ENCODE data around the gene RXRG. TPM values are rescaled to one million over a fixed set of nuclear protein-coding genes. Genes with fewer than 3 reads are reported as not detected.
"Not testable (repeated sequence)": the region's sequence is repeated elsewhere in the genome, so short reads cannot be mapped to it uniquely, and the experiment has no call there.

RXRG gene
- total and polyA plus RNA-seq, 9 of the 15 experiments (the other 6 are each of a cell fraction or from before 2014, with no cell fraction given) = not detected

DNA sequence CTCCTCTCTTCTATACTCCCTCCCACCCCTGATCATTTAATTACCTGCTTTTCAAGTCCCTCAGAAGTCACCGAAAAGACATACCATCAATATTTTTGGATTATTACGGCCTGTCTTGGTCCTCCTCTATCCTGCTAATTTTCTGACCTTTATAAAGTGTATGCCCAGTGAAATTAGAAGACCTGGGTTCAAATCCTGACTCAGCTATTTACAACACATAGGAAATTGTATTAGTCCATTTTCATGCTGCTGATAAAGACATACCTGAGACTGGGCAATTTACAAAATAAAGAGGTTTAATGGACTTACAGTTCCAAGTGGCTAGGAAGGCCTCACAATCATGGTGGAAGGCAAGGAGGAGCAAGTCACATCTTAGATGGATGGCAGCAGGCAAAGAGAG lies 14.8 kb upstream of the RXRG start:
- intact Hi-C loops (cut with micrococcal nuclease); H3K27ac ChIP-seq (ENCODE audit: extremely low read depth, low read depth, low read length); H3K4me3 ChIP-seq; H3K9me1 ChIP-seq (ENCODE audit: control insufficient read depth, insufficient read depth, low read length); in situ Hi-C loops (cut with MboI); FAIRE-seq; H3K9ac ChIP-seq (ENCODE audit: insufficient read depth in 1 of 2, low read depth in 2 of 2, low read length in 2 of 2); CTCF ChIA-PET (ENCODE audit: low intra/inter-chr PET ratio); DNase-seq (ENCODE audit: extremely low read depth in 1 of 4, low spot score in 3 of 4); H3K79me2 ChIP-seq (ENCODE audit: control insufficient read depth, insufficient read depth, low read length); ATAC-seq; H3K4me1 ChIP-seq (replicated peaks in 1 of 2; ENCODE audit: control insufficient read depth in 2 of 2, insufficient read depth in 2 of 2, low read length in 2 of 2); H3K4me2 ChIP-seq (ENCODE audit: insufficient read depth, low read length); H4K20me1 ChIP-seq (replicated peaks; ENCODE audit: control insufficient read depth, insufficient read depth, low read length); H3K36me3 ChIP-seq (ENCODE audit: control insufficient read depth, insufficient read depth, low read length); H3K27me3 ChIP-seq (ENCODE audit: control insufficient read depth in 2 of 2, insufficient read depth in 2 of 2, low read length in 2 of 2); H2AFZ ChIP-seq (ENCODE audit: low read depth, low read length); H3K9me3 ChIP-seq (replicated peaks; ENCODE audit: control insufficient read depth, insufficient read depth, low read depth, low read length); BruUV-seq (replicated peaks); POLR2A ChIA-PET: not testable (repeated sequence)
- TF ChIP-seq MAFG (tag; conservative IDR thresholded peaks at IDR 0.05) (peak; percentile 43), MAFF (IDR thresholded peaks at IDR 0.05; ENCODE audit: low read length) (0 out of 2 replicates have a peak, but pooled peaks have one; percentile 22), MAFK (IDR thresholded peaks at IDR 0.05; ENCODE audit: low read length) (peak; percentile 43; the same call in 1 of the 2 replicates), ZNF316 (IDR thresholded peaks at IDR 0.05) (peak; percentile 71; the same call in 1 of the 2 replicates), C11orf30 (IDR thresholded peaks at IDR 0.05; ENCODE audit: low read depth) (peak; percentile 52; the same call in 1 of the 2 replicates)
- WGBS (ENCODE audit: insufficient coverage, low coverage, missing lambda C conversion rate) = 0% methylated on average over 2 of the region's 2 CpGs

DNA sequence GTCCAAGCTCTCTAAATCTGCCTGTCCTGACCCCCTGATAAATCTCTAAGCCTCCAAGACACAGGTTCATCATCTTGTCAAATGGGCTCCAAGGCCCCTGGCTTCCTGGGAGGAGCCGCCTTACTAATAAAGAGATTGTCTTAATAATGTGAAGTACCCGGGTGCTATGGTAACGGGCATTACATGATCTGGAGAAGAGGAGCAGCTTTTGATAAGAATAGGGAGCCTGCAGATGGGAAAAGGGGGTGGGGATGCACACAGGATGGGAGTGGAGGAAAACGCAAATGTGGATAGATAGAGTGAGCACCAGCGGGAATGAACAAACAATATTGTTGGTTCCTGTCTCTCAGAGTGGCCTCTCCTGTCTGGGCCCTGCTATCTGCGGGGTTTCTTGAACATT lies 11.9 kb upstream of the RXRG start:
- Histone ChIP-seq H3K36me3 (ENCODE audit: control insufficient read depth, insufficient read depth, low read length) (no peaks in the 10 kb centered on the region), H3K9ac (ENCODE audit: insufficient read depth in 1 of 2, low read depth in 2 of 2, low read length in 2 of 2) (no peak overlapping the region), H3K79me2 (ENCODE audit: control insufficient read depth, insufficient read depth, low read length) (no peaks in the 10 kb centered on the region), H3K27me3 (ENCODE audit: control insufficient read depth in 2 of 2, insufficient read depth in 2 of 2, low read length in 2 of 2) (no peaks in the 10 kb centered on the region), H3K4me2 (ENCODE audit: insufficient read depth, low read length) (no peak overlapping the region), H3K4me1 (replicated peaks in 1 of 2; ENCODE audit: control insufficient read depth in 2 of 2, insufficient read depth in 2 of 2, low read length in 2 of 2) (no peaks in the 10 kb centered on the region), H3K9me3 (replicated peaks; ENCODE audit: control insufficient read depth, insufficient read depth, low read depth, low read length) (no peaks in the 10 kb centered on the region), H2AFZ (ENCODE audit: low read depth, low read length) (no peak overlapping the region), H3K4me3 (no peak overlapping the region), H3K9me1 (ENCODE audit: control insufficient read depth, insufficient read depth, low read length) (no peaks in the 10 kb centered on the region), H4K20me1 (replicated peaks; ENCODE audit: control insufficient read depth, insufficient read depth, low read length) (no peaks in the 10 kb centered on the region), H3K27ac (ENCODE audit: extremely low read depth, low read depth, low read length) (no peak overlapping the region)
- in situ Hi-C loops (cut with MboI) (no loop called here), intact Hi-C loops (cut with micrococcal nuclease) (no loop called here)
- ATAC-seq (no peak), DNase-seq (ENCODE audit: extremely low read depth in 1 of 4, low spot score in 3 of 4) (no peak), FAIRE-seq (no peak)
- WGBS (ENCODE audit: insufficient coverage, low coverage, missing lambda C conversion rate) = under 1% methylated on average over 6 of the region's 6 CpGs
- ChIA-PET POLR2A (no interaction called here), CTCF (ENCODE audit: low intra/inter-chr PET ratio) (no interaction called here)
- no TSS peak for BruUV-seq (replicated peaks)
- TF ChIP-seq EZH2 (IDR thresholded peaks at IDR 0.05; ENCODE audit: borderline replicate concordance, low read depth, low read length) = no peak
- TF ChIP-seq BACH1 (tag; IDR thresholded peaks at IDR 0.05) = no peak
- TF ChIP-seq, protein P1, sequence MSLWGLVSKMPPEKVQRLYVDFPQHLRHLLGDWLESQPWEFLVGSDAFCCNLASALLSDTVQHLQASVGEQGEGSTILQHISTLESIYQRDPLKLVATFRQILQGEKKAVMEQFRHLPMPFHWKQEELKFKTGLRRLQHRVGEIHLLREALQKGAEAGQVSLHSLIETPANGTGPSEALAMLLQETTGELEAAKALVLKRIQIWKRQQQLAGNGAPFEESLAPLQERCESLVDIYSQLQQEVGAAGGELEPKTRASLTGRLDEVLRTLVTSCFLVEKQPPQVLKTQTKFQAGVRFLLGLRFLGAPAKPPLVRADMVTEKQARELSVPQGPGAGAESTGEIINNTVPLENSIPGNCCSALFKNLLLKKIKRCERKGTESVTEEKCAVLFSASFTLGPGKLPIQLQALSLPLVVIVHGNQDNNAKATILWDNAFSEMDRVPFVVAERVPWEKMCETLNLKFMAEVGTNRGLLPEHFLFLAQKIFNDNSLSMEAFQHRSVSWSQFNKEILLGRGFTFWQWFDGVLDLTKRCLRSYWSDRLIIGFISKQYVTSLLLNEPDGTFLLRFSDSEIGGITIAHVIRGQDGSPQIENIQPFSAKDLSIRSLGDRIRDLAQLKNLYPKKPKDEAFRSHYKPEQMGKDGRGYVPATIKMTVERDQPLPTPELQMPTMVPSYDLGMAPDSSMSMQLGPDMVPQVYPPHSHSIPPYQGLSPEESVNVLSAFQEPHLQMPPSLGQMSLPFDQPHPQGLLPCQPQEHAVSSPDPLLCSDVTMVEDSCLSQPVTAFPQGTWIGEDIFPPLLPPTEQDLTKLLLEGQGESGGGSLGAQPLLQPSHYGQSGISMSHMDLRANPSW (CRISPR knock-in tag; IDR thresholded peaks at IDR 0.05) = no peak
- no peak for TF ChIP-seq ZNF507 (tag; conservative IDR thresholded peaks at IDR 0.05)
- no peak for TF ChIP-seq ZNF23 (CRISPR knock-in tag; IDR thresholded peaks at IDR 0.05)
- no peak for TF ChIP-seq XRCC4 (IDR thresholded peaks at IDR 0.05; ENCODE audit: extremely low read depth, insufficient read depth, insufficient read length)
- no peak for TF ChIP-seq PHTF2 (CRISPR knock-in tag; IDR thresholded peaks at IDR 0.05)
- no peak for TF ChIP-seq RBM34 (IDR thresholded peaks at IDR 0.05; ENCODE audit: borderline replicate concordance, insufficient read depth, low read length)
- TF ChIP-seq, protein P2, sequence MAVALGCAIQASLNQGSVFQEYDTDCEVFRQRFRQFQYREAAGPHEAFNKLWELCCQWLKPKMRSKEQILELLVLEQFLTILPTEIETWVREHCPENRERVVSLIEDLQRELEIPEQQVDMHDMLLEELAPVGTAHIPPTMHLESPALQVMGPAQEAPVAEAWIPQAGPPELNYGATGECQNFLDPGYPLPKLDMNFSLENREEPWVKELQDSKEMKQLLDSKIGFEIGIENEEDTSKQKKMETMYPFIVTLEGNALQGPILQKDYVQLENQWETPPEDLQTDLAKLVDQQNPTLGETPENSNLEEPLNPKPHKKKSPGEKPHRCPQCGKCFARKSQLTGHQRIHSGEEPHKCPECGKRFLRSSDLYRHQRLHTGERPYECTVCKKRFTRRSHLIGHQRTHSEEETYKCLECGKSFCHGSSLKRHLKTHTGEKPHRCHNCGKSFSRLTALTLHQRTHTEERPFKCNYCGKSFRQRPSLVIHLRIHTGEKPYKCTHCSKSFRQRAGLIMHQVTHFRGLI (CRISPR knock-in tag; IDR thresholded peaks at IDR 0.05) = no peak
- no peak for TF ChIP-seq MCM7 (IDR thresholded peaks at IDR 0.05)
- TF ChIP-seq NR1H2 (CRISPR knock-in tag; IDR thresholded peaks at IDR 0.05) = no peak
